ENCODE data around the gene TBL3.
A peak's percentile ranks its signal among the peaks of the same experiment; 100 is the strongest.

The TBL3 gene

GRCh38 chr16:2019921-2020831 is 48.3 kb downstream of the TBL3 start:
- Histone ChIP-seq H3K4me2 (no peak overlapping the region), H3K27ac (no peak overlapping the region), H3K27me3 (ENCODE audit: insufficient read depth, low read depth) (peaks cover 12% of the 10 kb centered on the region; the same call in 1 of the 2 replicates), H4K20me1 (ENCODE audit: insufficient read depth) (no peaks in the 10 kb centered on the region), H2AFZ (ENCODE audit: low read depth) (no peak overlapping the region), H3K9ac (no peak overlapping the region), H3K4me3 (IDR thresholded peaks at IDR 0.05; ENCODE audit: insufficient read depth, low read depth, low read length) (no peak overlapping the region), H3K4me1 (ENCODE audit: low read depth, poor library complexity, severe bottlenecking) (peaks cover 10% of the 10 kb centered on the region), H3K79me2 (ENCODE audit: insufficient read depth, low read depth) (no peaks in the 10 kb centered on the region), H3K36me3 (ENCODE audit: insufficient read depth) (no peaks in the 10 kb centered on the region)
- TF ChIP-seq CTCF (conservative IDR thresholded peaks at IDR 0.05; ENCODE audit: low read depth, low read length), result no peak

GRCh38 chr16:2022723-2023091 is 50.9 kb downstream of the TBL3 start:
- peak overlapping the region; percentile 2; the same call in 1 of the 2 replicates for H3K9ac ChIP-seq
- no peaks in the 10 kb centered on the region for H4K20me1 ChIP-seq (ENCODE audit: insufficient read depth)
- H3K4me2 ChIP-seq, result peak overlapping the region; percentile 85
- no peaks in the 10 kb centered on the region for H3K79me2 ChIP-seq (ENCODE audit: insufficient read depth, low read depth)
- TF ChIP-seq CTCF (conservative IDR thresholded peaks at IDR 0.05; ENCODE audit: low read depth, low read length), result no peak
- H3K36me3 ChIP-seq (ENCODE audit: insufficient read depth), result no peaks in the 10 kb centered on the region
- H3K27me3 ChIP-seq (ENCODE audit: insufficient read depth, low read depth), result peaks cover 24% of the 10 kb centered on the region
- peak overlapping the region; percentile 95 for H2AFZ ChIP-seq (ENCODE audit: low read depth)
- H3K27ac ChIP-seq, result no peak overlapping the region
- no peak overlapping the region for H3K4me3 ChIP-seq (IDR thresholded peaks at IDR 0.05; ENCODE audit: insufficient read depth, low read depth, low read length)
- peaks cover 15% of the 10 kb centered on the region for H3K4me1 ChIP-seq (ENCODE audit: low read depth, poor library complexity, severe bottlenecking)

- TF ChIP-seq CTCF (conservative IDR thresholded peaks at IDR 0.05; ENCODE audit: low read depth, low read length), result peak; percentile 97
- Histone ChIP-seq H2AFZ (ENCODE audit: low read depth) (peak overlapping the region; percentile 95), H3K27ac (no peak overlapping the region), H4K20me1 (ENCODE audit: insufficient read depth) (no peaks in the 10 kb centered on the region), H3K27me3 (ENCODE audit: insufficient read depth, low read depth) (peaks cover 29% of the 10 kb centered on the region), H3K4me3 (IDR thresholded peaks at IDR 0.05; ENCODE audit: insufficient read depth, low read depth, low read length) (no peak overlapping the region), H3K36me3 (ENCODE audit: insufficient read depth) (no peaks in the 10 kb centered on the region), H3K9ac (peak overlapping the region; percentile 2; the same call in 1 of the 2 replicates), H3K4me2 (peak overlapping the region; percentile 85), H3K79me2 (ENCODE audit: insufficient read depth, low read depth) (no peaks in the 10 kb centered on the region), H3K4me1 (ENCODE audit: low read depth, poor library complexity, severe bottlenecking) (peaks cover 15% of the 10 kb centered on the region)
These were observed 51.5 kb downstream of the TBL3 start for GRCh38 chr16:2023092-2024031.

- H2AFZ ChIP-seq (ENCODE audit: low read depth), result peak overlapping the region; percentile 95; the same call in 1 of the 2 replicates
- no peak overlapping the region for H3K9ac ChIP-seq
- TF ChIP-seq CTCF (conservative IDR thresholded peaks at IDR 0.05; ENCODE audit: low read depth, low read length), result no peak
- no peaks in the 10 kb centered on the region for H3K36me3 ChIP-seq (ENCODE audit: insufficient read depth)
- H3K79me2 ChIP-seq (ENCODE audit: insufficient read depth, low read depth), result no peaks in the 10 kb centered on the region
- no peak overlapping the region for H3K27ac ChIP-seq
- H3K27me3 ChIP-seq (ENCODE audit: insufficient read depth, low read depth), result peaks cover 29% of the 10 kb centered on the region
- H3K4me3 ChIP-seq (IDR thresholded peaks at IDR 0.05; ENCODE audit: insufficient read depth, low read depth, low read length), result no peak overlapping the region
- H3K4me2 ChIP-seq, result no peak overlapping the region
- H4K20me1 ChIP-seq (ENCODE audit: insufficient read depth), result no peaks in the 10 kb centered on the region
- peaks cover 15% of the 10 kb centered on the region for H3K4me1 ChIP-seq (ENCODE audit: low read depth, poor library complexity, severe bottlenecking)
These were observed 52.2 kb downstream of the TBL3 start for GRCh38 chr16:2024032-2024420.

All from KMS-11 (cell line).